HG02870 (cell line): ENCODE results near the gene TPRG1.

Experiments used
- ATAC-seq: cut with Tn5 transposase; IDR thresholded peaks from one replicate; pipeline ENCODE4 v1.9.1; 2021; ENCODE audit warnings: mild to moderate bottlenecking, moderate library complexity; ENCODE audit not compliant: unreplicated experiment

Gene TPRG1

GRCh38 chr3:189165092-189165612 is 6.6 kb upstream of the TPRG1 start:
- no peak for ATAC-seq

- ATAC-seq, result no peak
Observed at GRCh38 chr3:189166321-189166720, 5.5 kb upstream of the TPRG1 start.

- no peak for ATAC-seq
Observed at GRCh38 chr3:189167027-189167766, 4.6 kb upstream of the TPRG1 start.

DNA sequence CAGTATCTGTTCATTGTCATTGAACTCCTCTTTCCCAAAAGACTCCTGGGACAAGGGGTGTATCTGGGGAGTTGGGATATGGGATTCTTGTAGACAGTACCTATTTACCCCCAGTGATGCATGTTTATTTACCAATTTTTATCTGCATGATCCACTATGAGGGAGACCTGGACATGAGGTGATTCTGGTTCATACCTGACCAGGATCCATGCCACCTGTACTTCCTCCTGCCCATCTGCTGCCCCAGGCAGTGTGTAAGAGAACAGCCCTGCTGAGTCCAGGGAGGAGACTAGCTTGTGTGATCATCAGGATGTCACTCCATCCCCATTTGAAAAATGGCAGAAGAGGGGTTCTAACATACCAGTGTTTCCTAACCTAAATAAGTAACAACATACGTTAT is 3.1 kb upstream of the TPRG1 start:
- ATAC-seq, result no peak

GRCh38 chr3:189169728-189170127 is 2.0 kb upstream of the TPRG1 start:
- no peak for ATAC-seq

GRCh38 chr3:189170559-189170958 is 1.2 kb upstream of the TPRG1 start:
- no peak for ATAC-seq

GRCh38 chr3:189172668-189173419 is 1.1 kb downstream of the TPRG1 start:
- ATAC-seq, result no peak

GRCh38 chr3:189184566-189184965 is 12.8 kb downstream of the TPRG1 start:
- no peak for ATAC-seq

DNA sequence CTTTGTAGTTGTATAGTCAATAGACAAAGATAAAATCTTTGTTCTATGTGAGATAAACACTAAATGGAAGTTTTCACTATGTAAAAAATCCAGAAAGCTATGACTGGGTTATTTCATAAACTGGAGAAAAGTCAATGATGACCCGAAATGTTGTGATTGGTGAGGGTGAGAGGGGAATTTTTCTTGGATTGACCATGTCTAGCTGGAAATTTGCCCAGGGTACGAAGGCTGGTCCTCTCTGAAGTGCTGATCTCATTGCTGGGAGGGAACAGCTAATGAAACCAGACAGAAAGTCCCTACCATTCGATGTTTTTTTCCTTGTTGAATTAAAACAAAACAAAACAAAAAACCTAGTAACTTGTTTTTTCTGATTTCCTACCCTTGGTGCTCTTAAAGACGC is 14.3 kb downstream of the TPRG1 start:
- ATAC-seq, result no peak

GRCh38 chr3:189188466-189188865 is 16.7 kb downstream of the TPRG1 start:
- ATAC-seq, result no peak

DNA sequence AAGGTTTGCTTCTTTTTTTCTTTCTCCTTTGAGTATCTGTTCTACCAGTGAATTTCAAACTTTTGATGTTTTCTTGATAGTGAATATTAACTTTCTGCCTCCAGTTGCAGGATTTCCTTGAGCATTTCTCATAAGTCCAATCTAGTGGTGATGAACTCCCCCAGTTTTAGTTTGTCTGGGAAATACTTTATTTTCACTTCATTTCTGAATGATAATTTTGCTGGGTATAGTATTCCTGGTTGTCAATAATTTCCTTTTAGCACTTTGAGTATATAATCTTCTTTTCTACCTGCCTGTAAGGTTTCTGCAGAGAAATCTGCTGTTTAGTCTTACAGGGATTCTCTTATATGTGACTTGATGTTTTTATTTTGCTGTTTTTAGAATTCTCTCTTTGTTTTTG is 21.0 kb downstream of the TPRG1 start:
- no peak for ATAC-seq

DNA sequence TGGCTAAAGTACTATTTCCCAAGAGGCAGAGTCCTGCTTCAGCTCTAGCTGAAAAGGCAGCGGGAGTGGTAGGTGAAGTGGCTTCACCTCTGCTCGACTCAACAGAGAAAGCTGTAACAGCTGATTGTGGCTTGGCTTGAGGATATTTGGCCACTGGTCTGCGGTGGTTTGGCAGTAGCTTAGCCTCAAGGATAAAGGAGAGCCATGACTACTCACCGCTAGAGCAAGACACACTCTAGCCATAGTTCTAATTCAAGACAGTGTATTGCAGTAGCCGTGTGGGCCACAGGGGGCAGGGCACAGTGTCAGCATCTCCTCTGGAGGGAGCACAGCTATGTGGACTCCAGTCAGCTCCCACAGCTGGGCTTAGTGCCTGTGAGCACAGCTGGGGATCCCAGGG is 23.5 kb downstream of the TPRG1 start:
- ATAC-seq, result no peak

GRCh38 chr3:189202106-189202505 is 30.3 kb downstream of the TPRG1 start:
- ATAC-seq, result no peak

DNA sequence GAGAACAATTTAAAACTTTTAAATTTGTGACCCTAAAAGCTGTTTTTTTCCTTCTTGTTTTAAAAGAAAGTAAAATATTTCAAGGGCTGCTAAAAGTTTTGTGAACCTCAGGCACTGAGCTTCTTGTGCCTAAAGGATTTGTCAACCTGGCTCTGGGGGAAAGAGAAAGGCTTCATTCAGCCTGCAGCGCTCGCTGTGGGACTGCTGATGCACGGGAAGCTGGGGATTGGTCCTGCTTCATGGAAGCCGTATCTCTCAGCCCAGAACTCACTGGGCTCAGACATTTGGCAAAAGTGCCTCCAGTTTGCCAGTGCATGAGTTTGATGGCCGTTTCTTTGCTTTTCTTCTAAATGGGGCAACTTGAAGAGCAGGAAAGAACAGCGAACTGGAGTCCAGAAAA is 30.8 kb downstream of the TPRG1 start:
- ATAC-seq, result no peak

GRCh38 chr3:189204167-189204866 is 32.5 kb downstream of the TPRG1 start:
- no peak for ATAC-seq

- ATAC-seq, result no peak
Observed at GRCh38 chr3:189204937-189205336, 33.2 kb downstream of the TPRG1 start.

- ATAC-seq, result no peak
Observed at GRCh38 chr3:189210251-189210770, 38.5 kb downstream of the TPRG1 start.

GRCh38 chr3:189212681-189213080 is 40.9 kb downstream of the TPRG1 start:
- ATAC-seq, result no peak

DNA sequence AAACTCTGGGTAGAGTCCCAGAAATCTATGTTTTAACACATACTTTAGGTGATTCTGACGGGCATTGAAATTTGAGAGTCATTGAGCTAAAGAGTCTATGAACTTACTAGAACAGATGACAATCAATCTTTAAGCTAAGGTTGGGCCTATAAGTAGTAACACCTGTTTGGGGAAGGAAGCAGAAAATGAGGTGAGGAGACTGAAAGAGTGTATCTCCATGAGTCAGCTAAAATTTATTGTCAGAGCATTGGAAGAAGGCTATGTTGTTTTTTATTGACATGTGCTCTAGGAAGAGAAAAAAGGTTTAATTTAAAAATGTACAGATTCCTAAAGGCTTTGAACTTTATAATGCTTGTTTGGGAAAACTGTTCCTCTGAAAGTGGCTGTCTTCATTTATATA is 42.9 kb downstream of the TPRG1 start:
- ATAC-seq, result no peak

DNA sequence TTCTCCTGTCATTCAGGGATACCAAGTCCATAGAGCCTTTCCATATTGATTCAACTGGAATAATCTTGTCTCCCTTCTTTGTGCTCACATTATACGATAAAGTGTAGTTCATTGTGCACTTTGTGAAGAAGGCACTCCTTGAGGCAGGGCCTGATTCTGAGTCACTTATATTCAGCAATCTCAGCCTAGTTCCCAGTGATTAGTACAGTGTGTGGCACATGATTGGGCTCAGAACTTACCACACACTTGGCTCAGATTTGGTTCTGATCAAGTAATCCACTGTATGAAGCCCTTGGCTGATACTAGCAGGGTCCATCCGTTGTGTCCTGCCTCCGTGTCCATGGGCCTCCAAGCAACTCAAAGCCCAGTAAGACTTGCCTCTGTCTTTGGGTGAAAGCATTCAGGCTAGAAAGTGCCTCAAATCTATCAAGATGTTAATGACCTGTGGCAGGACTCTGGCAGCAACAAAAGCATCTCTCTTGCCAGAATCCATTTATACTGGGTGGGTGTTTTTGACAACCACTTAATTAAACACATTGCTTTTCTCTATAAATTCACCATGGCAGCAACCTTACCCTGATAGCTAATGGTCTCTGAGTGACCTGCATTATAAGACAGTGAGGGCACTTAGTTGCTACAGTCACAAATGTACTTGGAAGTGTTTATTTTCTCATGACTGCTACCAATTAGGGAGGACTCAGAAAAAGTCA is 51.3 kb downstream of the TPRG1 start:
- no peak for ATAC-seq

DNA sequence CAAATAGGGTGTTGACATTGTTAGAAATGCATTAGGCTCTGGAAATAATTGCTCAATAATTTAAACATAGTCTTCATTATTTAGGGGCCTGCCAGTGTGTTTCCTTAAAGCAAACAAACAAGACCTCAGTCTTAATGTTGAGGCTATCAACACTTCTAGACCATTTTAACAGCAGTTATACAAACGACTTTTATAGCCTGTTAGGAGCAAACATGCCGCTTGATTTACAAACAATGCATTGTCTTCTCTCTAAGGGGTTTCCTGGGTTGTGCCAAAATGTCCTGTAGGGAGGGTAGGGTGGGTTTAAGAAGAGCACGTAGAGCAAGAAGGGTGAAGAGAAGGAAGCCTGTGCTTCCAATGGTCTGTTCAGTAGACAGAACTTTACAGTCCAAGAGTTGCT is 53.7 kb downstream of the TPRG1 start:
- no peak for ATAC-seq
